Measurements from ENCODE around the gene KLK7.
"Not testable (repeated sequence)": the region's sequence is repeated elsewhere in the genome, so short reads cannot be mapped to it uniquely, and the experiment has no call there.

The KLK7 gene

GRCh38 chr19:50978772-50979390 is 4.8 kb downstream of the KLK7 start:
- DNase-seq (ENCODE audit: low read depth in 2 of 3, low spot score in 2 of 3), result no peak

DNA sequence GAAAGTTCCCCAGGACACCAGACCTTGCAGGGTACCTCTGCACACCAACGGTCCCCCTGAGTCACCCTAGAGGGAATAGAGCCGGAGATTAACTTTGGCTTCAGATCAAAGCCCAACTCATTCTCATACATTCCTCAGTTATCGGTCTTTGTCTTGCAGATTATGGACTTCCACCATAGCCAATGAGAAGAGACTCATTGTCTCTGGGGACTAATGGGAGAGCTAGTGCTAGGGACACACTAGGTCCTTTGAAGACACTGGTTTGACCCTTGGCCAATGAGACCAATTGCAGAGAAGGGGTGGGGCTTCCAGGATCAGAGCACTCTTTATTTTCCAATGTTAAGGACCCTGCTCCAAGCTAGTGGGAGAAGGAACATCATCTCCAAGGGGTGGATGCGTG is 6.1 kb downstream of the KLK7 start:
- DNase-seq (ENCODE audit: low read depth in 2 of 3, low spot score in 2 of 3), result no peak

DNA sequence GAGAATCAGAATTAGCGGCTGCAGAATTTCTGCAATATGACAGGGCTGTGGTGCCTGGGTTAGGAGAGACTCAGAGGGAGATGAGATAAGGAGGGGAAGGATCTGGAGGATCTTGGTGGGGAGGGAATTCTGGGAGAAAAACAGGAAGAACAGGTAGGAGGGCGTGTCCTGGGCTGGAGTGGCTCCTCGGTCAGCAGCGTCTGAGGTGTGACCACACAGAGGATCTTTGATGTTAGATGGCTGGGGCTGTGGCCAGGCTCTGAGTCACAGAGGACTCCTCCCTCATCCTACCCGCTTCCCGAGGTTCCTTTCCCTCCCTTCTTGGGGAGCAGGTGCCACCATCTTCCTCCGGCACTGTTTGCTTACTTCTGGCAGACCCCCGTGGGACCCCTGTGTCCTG is 8.0 kb downstream of the KLK7 start:
- DNase-seq (ENCODE audit: low read depth in 2 of 3, low spot score in 2 of 3), result no peak

DNA sequence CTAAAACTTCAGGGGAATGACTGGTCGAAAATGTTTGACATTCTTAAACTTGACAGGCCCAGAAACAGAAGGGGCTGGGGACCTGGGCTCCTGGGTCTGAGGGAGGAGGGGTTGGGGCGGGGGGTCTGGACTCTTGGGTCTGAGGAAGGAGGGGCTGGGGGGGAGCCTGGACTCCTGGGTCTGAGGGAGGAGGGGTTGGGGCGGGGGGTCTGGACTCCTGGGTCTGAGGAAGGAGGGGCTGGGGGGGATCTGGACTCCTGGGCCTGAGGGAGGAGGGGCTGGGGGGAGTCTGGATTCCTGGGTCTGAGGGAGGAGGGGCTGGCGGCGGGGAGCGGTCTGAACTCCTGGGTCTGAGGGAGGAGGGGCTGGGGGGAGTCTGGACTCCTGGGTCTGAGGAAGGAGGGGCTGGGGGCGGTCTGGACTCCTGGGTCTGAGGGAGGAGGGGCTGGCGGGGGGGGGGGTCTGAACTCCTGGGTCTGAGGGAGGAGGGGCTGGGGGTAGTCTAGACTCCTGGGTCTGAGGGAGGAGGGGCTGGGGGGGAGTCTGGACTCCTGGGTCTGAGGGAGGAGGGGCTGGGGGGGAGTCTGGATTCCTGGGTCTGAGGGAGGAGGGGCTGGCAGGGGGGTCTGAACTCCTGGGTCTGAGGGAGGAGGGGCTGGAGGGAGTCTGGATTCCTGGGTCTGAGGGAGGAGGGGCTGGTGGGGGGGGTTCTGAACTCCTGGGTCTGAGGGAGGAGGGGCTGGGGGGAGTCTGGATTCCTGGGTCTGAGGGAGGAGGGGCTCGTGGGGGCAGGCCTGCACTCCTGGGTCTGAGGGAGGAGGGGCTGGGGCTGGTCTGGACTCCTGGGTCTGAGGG is 8.8 kb downstream of the KLK7 start:
- DNase-seq (ENCODE audit: low read depth in 2 of 3, low spot score in 2 of 3), result no peak

DNA sequence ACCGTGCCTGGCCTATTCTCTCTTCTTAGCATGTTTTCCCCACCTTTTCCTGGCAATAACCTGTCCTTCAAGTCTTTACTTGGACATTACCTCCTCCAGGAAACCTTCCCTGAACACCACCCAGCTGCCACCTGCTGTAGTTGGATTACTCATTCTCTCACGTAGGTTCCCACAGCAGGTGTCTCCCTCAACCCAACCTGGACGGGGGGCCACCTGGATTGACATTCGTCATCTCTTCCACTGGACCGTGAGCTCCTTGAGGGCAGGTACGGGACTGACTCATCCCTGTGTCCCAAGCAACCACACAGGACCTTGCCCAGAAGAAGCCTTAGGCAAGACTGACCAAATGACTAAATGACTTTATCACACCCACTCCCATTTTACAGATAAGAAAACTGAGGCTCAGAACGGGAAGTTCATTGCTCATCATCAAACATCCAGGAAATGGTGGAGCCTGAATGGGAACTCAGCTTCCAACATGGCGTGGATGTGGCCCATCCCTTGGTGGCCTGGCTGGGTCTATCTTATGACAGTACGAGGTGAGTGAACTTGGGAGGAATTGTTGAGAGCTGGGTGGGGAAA is 10.8 kb downstream of the KLK7 start:
- no peak for DNase-seq (ENCODE audit: low read depth in 2 of 3, low spot score in 2 of 3)

GRCh38 chr19:50969810-50970209 is 13.9 kb downstream of the KLK7 start:
- not testable (repeated sequence) for DNase-seq (ENCODE audit: low read depth in 2 of 3, low spot score in 2 of 3)

- DNase-seq (ENCODE audit: low read depth in 2 of 3, low spot score in 2 of 3), result no peak
Measured at GRCh38 chr19:50969413-50969760, 14.3 kb downstream of the KLK7 start, which contains the start of gene KLK6. TSS of gene KLK6 (minus strand) at chr19:50969591. CDS start at chr19:50968104, 1,487 bp downstream.

DNA sequence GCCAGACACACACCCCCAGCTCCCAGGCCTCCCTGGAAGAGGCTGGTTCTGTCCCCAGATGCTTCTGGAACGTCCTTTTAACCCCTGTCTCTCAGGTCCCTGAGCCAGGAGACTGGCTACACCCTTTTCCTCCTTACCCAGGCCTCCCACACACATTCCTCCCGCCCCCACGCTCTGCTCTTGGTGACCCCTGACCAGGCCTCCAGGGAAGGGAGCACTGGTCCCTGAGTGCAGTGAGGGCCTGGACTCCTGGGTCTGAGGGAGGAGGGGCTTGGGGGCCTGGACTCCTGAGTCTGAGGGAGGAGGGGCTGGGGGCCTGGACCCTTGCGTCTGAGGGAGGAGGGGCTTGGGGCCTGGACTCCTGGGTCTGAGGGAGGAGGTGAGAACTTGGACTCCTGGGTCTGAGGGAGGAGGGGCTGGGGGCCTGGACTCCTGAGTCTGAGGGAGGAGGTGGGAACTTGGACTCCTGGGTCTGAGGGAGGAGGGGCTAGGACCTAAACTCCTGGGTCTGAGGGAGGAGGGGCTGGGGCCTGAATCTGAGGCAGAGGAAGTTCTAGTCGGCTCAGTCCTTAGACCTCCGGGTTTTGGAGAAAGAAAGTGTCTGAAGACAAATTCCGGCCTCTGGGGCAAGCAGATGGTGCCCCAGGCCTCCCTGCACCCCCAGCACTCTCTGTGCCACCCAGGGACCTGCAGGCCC is 14.9 kb downstream of the KLK7 start:
- no peak for DNase-seq (ENCODE audit: low read depth in 2 of 3, low spot score in 2 of 3)

- DNase-seq (ENCODE audit: low read depth in 2 of 3, low spot score in 2 of 3), result no peak
Measured at GRCh38 chr19:50967929-50968715, 15.6 kb downstream of the KLK7 start.

DNA sequence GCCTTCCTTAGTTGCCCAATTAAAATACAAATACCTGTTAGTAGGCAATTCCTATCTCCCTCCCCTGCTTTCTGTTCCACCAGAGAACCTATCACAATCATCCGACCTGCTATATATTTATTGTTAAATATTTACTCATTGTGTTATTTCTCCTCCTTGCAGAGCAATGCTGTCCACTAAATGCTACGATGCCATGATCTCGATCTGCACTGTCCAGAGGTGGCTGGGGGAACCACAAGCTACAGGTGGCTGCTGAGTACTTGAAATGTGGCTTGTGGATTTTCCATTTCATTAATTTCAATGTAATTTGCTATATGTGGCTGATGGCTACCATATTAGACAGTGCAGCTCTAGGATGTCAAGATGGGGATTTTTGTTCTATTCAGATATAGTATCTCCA is 19.5 kb downstream of the KLK7 start:
- no peak for DNase-seq (ENCODE audit: low read depth in 2 of 3, low spot score in 2 of 3)

DNA sequence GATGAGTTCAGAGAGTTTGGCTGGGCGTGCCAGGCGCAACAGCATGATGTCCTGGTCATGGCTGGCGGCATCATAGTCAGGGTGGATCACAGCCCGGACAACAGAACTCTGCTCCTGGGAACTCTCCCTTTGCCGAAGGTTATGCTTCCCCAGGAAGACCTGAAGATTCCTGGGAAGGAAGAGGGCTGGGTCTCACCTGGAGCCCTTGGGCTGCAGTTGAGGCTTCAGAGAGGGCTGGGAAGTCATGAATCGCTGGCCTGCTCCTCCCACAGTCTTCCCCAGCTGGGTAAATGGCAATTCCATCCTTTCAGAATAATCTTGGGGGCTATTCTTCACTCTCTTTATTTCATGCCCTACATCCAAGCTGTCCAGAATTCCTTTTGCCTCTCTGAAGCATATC is 20.3 kb downstream of the KLK7 start:
- no peak for DNase-seq (ENCODE audit: low read depth in 2 of 3, low spot score in 2 of 3)

GRCh38 chr19:50962245-50962644 is 21.5 kb downstream of the KLK7 start:
- DNase-seq (ENCODE audit: low read depth in 2 of 3, low spot score in 2 of 3), result no peak

GRCh38 chr19:50959731-50960500 is 23.8 kb downstream of the KLK7 start:
- no peak for DNase-seq (ENCODE audit: low read depth in 2 of 3, low spot score in 2 of 3)

DNA sequence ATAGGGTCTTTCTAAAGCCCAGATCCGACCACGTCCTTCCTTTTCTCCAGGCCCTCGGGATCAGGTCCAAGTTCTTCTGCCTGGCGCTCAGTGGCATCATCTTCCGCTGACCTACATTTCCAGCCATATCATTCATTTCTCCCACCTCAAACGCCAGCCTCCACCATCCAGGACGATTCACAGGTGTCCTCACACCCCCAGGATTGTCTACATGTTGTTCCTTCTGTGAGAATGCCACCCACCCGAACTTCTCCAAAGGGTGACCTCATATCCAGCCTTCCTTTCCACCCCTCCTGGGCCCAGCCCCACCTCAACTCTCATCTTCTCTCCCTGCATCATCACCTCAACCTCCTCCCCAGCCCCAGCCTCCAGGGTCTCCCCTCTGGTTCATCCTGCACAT is 26.1 kb downstream of the KLK7 start:
- no peak for DNase-seq (ENCODE audit: low read depth in 2 of 3, low spot score in 2 of 3)

- DNase-seq (ENCODE audit: low read depth in 2 of 3, low spot score in 2 of 3), result no peak
Measured at GRCh38 chr19:50952910-50953309, 30.8 kb downstream of the KLK7 start, which contains the start of gene KLK5. TSS of gene KLK5 (minus strand) at chr19:50953038. CDS start at chr19:50952657, 381 bp downstream.

GRCh38 chr19:50949861-50950260 is 33.9 kb downstream of the KLK7 start:
- DNase-seq (ENCODE audit: low read depth in 2 of 3, low spot score in 2 of 3), result no peak

DNA sequence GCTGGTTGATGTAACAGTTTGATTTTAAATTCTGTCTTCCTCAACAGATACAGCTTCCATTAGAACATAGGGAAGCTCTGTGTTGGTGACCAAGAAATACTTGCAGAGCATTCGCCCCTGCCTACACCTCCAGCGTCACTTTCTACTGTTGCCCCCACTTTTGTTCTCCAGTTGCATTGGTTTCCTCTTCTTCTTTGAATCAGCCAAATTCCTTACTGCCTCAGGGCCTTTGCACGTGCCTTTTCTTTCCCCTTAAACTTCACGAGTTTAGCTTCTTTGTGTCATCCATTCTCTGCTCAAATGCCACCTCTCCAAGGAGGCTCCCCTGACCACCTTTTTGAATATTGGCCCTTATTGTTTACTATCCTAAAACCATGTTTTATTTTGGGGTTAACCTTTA is 36.6 kb downstream of the KLK7 start:
- DNase-seq (ENCODE audit: low read depth in 2 of 3, low spot score in 2 of 3), result no peak

- DNase-seq (ENCODE audit: low read depth in 2 of 3, low spot score in 2 of 3), result no peak
Measured at GRCh38 chr19:50944795-50945194, 38.9 kb downstream of the KLK7 start.

DNA sequence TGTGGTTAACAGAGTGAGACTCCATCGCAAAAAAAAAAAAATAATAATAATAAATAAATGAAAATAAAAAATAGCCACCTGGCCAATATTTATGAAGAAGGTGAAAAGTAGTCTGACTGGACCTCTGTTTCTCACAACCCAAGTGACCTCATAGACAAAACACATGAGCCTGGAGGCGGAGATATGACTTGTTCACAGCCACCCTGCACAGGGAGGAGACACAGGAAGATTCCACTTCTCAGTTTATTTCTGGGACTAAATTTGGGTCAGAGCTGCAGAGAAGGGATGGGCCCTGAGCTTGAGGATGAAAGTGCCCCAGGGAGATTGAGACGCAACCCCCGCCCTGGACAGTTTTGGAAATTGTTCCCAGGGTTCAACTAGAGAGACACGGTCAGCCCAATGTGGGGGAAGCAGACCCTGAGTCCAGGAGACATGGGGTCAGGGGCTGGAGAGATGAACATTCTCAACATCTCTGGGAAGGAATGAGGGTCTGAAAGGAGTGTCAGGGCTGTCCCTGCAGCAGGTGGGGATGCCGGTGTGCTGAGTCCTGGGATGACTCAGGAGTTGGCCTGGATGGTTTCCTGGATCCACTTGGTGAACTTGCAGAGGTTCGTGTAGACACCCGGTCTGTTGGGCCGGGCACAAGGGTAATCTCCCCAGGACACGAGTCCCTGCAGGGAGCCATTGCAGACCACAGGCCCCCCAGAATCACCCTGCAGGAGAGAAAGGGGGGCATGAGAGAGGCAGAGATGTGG is 40.5 kb downstream of the KLK7 start:
- no peak for DNase-seq (ENCODE audit: low read depth in 2 of 3, low spot score in 2 of 3)
